Measurements from ENCODE around the gene PPP4R2. TPM values are rescaled to one million over a fixed set of nuclear protein-coding genes. Genes with fewer than 3 reads are reported as not detected.
A peak's percentile ranks its signal among the peaks of the same experiment; 100 is the strongest.

The PPP4R2 gene
- total RNA-seq, 4 donors from 2014 or later, result 46.5 to 56.6 (median 52.7) TPM

- ATAC-seq (ENCODE audit: low FRiP score) (peak; percentile 25), DNase-seq (ENCODE audit: low spot score) (no peak)
- TF ChIP-seq CTCF (IDR thresholded peaks at IDR 0.05), result no peak
Measured at GRCh38 chr3:73021301-73021835, 24.8 kb downstream of the PPP4R2 start.

GRCh38 chr3:73024836-73025235 lies 28.2 kb downstream of the PPP4R2 start:
- ATAC-seq (ENCODE audit: low FRiP score) (no peak), DNase-seq (ENCODE audit: low spot score) (no peak)
- no peak for TF ChIP-seq CTCF (IDR thresholded peaks at IDR 0.05)

DNA sequence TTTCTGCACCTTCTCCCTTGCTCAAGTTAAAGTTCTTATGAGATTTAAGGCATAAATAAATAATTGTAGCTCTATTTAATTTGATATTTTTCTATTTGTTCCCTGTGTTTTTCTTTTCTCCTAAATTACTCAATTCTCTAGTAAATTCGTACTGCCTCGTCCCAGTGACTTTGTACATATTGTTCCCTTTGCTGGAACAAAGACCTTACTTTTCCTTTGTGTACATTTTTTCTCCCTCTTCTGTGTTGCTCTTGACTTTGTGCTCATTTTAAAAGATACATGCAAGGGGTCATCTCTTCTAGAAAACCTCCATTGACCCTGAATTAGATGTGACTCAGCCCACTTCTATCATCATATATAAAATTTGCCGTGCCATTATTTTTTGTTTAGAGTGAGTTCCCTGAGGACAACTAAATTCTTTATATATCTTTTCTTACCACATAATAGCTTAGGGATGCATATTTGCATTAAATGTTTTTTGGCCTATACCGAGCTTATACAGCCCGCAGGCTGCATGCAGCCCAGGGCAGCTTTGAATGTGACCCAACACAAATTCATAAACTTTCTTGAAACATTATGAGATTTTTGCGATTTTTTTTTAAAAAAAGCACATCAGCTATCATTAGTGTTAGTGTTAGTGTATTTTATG lies 29.6 kb downstream of the PPP4R2 start:
- DNase-seq (ENCODE audit: low spot score) (no peak), ATAC-seq (ENCODE audit: low FRiP score) (no peak)
- TF ChIP-seq CTCF (IDR thresholded peaks at IDR 0.05), result no peak

DNA sequence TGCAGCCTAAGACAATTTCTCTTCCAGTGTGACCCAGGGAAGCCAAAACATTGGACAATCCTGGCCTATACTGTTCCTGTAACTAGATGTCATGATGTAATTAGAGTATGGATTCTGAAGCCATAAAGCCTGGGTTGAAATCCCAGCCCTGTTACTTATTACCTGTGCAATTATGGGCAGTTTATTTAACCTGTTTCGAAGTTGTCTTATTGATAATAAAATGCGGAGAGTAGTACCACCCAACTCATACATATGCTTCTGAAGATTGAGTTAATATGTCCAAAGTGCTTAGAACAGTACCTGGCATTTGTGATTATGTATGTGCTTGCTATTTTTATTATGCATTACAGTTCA lies 30.1 kb downstream of the PPP4R2 start:
- no peak for DNase-seq (ENCODE audit: low spot score)
- no peak for ATAC-seq (ENCODE audit: low FRiP score)
- TF ChIP-seq CTCF (IDR thresholded peaks at IDR 0.05), result no peak

DNA sequence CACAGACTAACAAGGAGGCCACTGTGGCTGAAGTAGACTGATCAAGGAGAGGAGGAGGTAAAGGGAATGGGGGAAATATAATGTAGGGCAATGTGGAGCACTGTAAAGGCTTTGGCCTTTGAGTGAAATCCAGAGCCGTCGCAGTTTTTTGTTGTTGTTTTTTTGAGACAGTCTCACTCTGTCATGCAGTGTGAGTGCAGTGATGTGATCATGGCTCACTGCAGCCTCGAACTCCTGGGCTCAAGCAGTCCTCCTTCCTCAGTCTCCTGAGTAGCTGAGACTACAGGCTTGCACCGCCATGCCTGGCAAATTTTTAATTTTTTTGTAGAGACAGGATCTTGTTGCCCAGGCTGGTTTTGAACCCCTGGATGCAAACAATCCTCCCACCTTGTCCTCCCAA lies 32.2 kb downstream of the PPP4R2 start:
- DNase-seq (ENCODE audit: low spot score) (no peak), ATAC-seq (ENCODE audit: low FRiP score) (no peak)
- no peak for TF ChIP-seq CTCF (IDR thresholded peaks at IDR 0.05)

GRCh38 chr3:73029321-73029796 lies 32.7 kb downstream of the PPP4R2 start:
- no peak for DNase-seq (ENCODE audit: low spot score)
- no peak for TF ChIP-seq CTCF (IDR thresholded peaks at IDR 0.05)
- ATAC-seq (ENCODE audit: low FRiP score), result peak; percentile 89

- no peak for TF ChIP-seq CTCF (IDR thresholded peaks at IDR 0.05)
- no peak for ATAC-seq (ENCODE audit: low FRiP score)
- no peak for DNase-seq (ENCODE audit: low spot score)
Measured at GRCh38 chr3:73030073-73030597, 33.5 kb downstream of the PPP4R2 start.

Data from omental fat pad (tissue), 4 donors.